HEK293 (cell line): ENCODE results near the gene RRP8.

Source experiments
- CTCF ChIP-seq: fragments of 450-650 bp; formaldehyde crosslinking; IDR thresholded peaks from 2 replicates; pipeline ENCODE4 v1.5.1; 2016; ENCODE audit warnings: missing biosample characterization, missing genetic modification characterization
- KLF16 ChIP-seq: fragments of 450-650 bp; formaldehyde crosslinking; IDR thresholded peaks from 2 replicates; pipeline ENCODE4 v1.5.1; 2017; ENCODE audit warnings: missing biosample characterization, missing genetic modification characterization
- KLF9 ChIP-seq: fragments of 450-650 bp; formaldehyde crosslinking; IDR thresholded peaks from 2 replicates; pipeline ENCODE4 v1.5.1; 2016; ENCODE audit warnings: missing biosample characterization, missing genetic modification characterization, low read depth
- RBAK ChIP-seq: fragments of 450-650 bp; formaldehyde crosslinking; IDR thresholded peaks from 2 replicates; pipeline ENCODE4 v1.5.1; 2016; ENCODE audit warnings: missing biosample characterization, missing genetic modification characterization
- REST ChIP-seq: fragments of 450-650 bp; formaldehyde crosslinking; IDR thresholded peaks from 2 replicates; pipeline ENCODE4 v1.5.1; 2016; ENCODE audit warnings: missing biosample characterization, missing genetic modification characterization
- SP2 ChIP-seq: fragments of 450-650 bp; formaldehyde crosslinking; IDR thresholded peaks from 2 replicates; pipeline ENCODE4 v1.5.1; 2016; ENCODE audit warnings: missing biosample characterization, missing genetic modification characterization
- ZFHX2 ChIP-seq: fragments of 450-650 bp; formaldehyde crosslinking; conservative IDR thresholded peaks from 2 replicates; pipeline ENCODE4 v1.5.1; 2016; ENCODE audit warnings: missing biosample characterization, missing genetic modification characterization
- ZFP3 ChIP-seq: fragments of 450-650 bp; formaldehyde crosslinking; IDR thresholded peaks from 2 replicates; pipeline ENCODE4 v1.5.1; 2016; ENCODE audit warnings: low read depth, missing biosample characterization, missing genetic modification characterization
- ZNF138 ChIP-seq: fragments of 450-650 bp; formaldehyde crosslinking; IDR thresholded peaks from 2 replicates; pipeline ENCODE4 v1.5.1; 2016; ENCODE audit warnings: missing biosample characterization, missing genetic modification characterization, borderline replicate concordance
- ZNF248 ChIP-seq: fragments of 450-650 bp; formaldehyde crosslinking; IDR thresholded peaks from 2 replicates; pipeline ENCODE4 v1.5.1; 2017; ENCODE audit warnings: missing biosample characterization, missing genetic modification characterization
- ZNF404 ChIP-seq: fragments of 450-650 bp; formaldehyde crosslinking; IDR thresholded peaks from 2 replicates; pipeline ENCODE4 v1.5.1; 2017; ENCODE audit warnings: missing biosample characterization, missing genetic modification characterization
- ZNF660 ChIP-seq: fragments of 450-650 bp; IDR thresholded peaks from 2 replicates; pipeline ENCODE4 v1.5.1; 2018; ENCODE audit warnings: missing biosample characterization, mild to moderate bottlenecking, missing genetic modification characterization

GRCh38 chr11:6640985-6641701 is 37.7 kb upstream of the RRP8 start:
- TF ChIP-seq ZNF404 (tag by site-specific recombination) (no peak), SP2 (tag by site-specific recombination) (no peak), ZNF138 (tag by site-specific recombination) (no peak), KLF9 (tag by site-specific recombination) (no peak), CTCF (no peak), ZFHX2 (tag by site-specific recombination) (no peak), KLF16 (tag by site-specific recombination) (no peak), ZNF248 (tag by site-specific recombination) (no peak), ZFP3 (tag by site-specific recombination) (no peak), ZNF660 (tag by site-specific recombination) (no peak), RBAK (tag by site-specific recombination) (no peak), REST (no peak)
